T1000 (cell line): ENCODE data around the gene TAS1R2.
"Not testable (repeated sequence)": the region's sequence is repeated elsewhere in the genome, so short reads cannot be mapped to it uniquely, and the experiment has no call there.

Source experiments
- DNase-seq: peaks from one replicate; lab custom pipeline; 2025; ENCODE audit warnings: mixed read lengths; lab: John Stamatoyannopoulos, UW

The TAS1R2 gene

GRCh38 chr1:18883636-18884418, 24.4 kb upstream of the TAS1R2 start:
- DNase-seq, result peak; percentile 63

DNA sequence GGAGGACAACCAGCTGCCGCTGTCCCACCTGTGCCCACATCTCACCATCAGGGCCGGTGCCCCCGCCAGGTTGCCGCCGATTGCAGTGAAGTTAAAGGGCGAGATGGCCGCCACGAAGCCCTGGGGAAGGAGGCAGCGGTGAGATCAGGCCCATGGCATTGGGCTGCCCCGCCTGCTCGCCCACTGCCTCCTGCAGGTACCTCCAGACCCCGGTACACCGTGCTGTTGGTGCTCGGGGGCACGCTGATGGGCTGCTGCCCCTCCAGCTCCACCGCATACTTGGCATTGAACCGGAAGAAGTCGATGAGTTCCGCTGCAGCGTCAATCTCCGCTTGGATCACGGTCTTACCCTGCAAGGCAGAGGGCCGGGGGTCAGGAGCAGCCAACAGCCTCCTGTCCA, 23.6 kb upstream of the TAS1R2 start:
- no peak for DNase-seq

DNA sequence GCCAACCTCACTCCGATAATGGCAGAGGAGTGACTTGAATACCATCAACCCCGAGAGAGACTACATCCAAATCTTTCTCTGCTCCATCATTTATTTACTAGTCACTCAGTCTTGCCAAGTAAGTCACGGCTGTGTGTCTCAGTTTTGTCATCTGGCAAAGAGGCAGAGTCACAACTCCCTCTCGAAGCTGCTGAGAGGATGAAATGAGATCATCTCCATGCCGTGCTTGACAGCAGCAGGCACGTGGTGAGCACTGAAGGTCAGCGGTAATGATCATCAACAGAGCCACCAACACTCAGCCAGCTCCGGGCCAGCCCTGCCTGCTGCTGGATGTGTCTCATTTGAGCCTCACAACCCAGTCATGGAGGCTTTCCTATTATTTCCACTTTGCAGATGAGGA, 23.0 kb upstream of the TAS1R2 start:
- no peak for DNase-seq

- DNase-seq, result no peak
These were observed 22.4 kb upstream of the TAS1R2 start for GRCh38 chr1:18881642-18882431.

DNA sequence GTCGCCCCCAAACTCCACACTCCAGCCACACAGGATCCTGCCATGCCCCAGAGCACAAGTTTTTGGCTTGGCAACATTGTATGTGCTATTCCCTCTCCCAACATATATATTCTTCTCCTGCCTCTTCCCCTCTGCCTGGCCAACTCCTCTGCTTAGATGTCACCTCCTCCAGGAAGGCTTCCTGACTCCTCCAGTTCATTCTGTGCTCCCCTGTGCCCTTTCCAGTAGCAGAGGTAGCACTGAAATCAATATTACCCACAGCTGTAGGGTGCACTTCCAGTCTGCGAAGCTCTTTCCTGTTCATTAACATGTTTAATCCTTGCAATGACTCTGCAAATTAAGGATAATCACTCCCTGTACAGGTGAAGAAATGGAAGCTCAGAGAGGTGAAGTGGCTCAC, 21.7 kb upstream of the TAS1R2 start:
- no peak for DNase-seq

DNA sequence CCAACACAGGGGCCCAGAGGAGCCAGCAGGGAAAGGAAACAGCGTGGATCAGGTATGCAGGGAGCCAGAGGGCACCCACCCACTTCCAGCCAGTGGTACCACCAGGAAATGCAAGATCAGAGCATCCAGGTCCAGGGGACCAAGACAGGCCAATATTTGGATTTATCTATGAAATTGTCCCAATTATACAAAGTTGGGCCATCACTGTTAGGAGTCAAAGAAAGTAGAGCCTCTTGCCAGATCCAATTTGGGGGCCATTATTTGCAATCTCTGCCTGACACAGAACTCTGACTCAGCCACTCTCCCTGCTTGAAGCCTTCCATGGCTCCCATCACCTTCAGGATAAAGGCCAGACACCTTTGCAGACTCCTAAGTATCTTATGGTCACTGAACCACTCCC, 21.1 kb upstream of the TAS1R2 start:
- no peak for DNase-seq

- no peak for DNase-seq
These were observed 20.4 kb upstream of the TAS1R2 start for GRCh38 chr1:18879791-18880309.

DNA sequence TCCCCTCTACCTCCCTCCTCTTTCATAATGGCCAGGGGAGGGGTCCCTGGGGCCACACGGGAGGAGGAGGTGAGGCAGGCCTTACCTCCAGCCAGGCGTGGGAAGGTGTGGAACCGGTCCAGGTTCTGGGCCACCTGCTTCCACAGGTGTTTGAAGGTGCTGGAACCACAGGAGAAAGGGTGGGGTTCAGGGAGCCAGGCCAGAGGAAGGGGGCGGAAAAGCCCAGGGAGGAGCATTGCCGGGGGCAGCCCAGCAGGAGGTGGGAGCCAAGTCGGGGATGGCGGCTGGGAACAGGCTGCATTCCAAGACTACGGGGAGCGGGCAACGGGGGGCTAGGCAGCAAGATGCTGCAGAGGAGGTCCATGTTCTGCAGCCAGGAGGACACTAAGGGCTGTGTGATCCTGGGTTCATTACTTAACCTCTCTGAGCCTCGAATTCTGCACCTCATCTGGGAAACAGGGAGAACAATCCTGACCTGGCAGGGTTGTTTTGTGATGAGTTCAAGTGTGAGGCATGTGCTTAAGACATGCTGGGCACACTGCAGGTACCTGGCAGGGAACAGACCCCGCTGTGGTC, 19.8 kb upstream of the TAS1R2 start:
- DNase-seq, result no peak

GRCh38 chr1:18878538-18879214, 19.2 kb upstream of the TAS1R2 start:
- DNase-seq, result no peak

DNA sequence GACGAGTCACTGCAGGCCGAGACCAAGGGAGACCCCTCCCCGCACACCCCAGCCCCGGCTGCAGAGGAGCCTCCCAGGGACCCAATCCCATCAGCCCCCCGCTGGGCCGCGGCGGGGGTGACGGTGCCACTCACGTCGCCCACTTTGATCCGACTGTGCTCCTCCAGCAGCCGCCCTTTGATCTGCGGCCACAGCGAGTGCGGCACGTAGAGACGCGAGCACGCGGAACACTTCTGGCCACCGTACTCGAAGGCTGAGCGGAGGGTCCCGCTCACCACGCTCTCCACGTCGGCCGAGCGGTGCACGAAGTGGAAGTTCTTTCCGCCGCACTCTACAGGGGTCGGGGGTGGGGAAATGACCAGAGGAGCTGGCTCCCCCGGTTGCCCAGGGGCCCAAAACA, 17.8 kb upstream of the TAS1R2 start:
- no peak for DNase-seq

GRCh38 chr1:18876210-18876609, 16.8 kb upstream of the TAS1R2 start:
- DNase-seq, result no peak

GRCh38 chr1:18875796-18876128, 16.3 kb upstream of the TAS1R2 start:
- DNase-seq, result no peak

GRCh38 chr1:18875107-18875795, 15.8 kb upstream of the TAS1R2 start:
- DNase-seq, result peak; percentile 40

DNA sequence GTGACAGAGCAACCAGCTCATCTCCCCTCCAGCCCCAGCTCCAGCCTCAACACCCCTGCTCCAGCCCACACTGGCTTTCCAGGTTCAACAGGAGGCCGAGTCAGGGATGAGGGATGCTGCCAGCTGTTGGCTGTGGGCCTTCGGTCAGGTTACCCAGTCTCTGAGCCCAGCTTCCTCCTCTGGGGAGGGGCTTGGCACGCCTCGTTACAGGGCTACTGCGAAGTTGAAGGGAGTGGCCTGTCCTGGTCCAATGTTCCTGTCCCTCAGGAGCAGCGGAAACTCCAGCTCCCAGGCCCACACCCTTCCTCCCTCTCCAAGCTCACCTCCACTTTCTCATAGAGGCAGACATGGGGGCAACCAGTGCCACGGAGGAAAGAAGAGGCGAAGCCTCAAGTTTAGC, 15.1 kb upstream of the TAS1R2 start:
- no peak for DNase-seq

- no peak for DNase-seq
These were observed 14.6 kb upstream of the TAS1R2 start for GRCh38 chr1:18874036-18874435.

DNA sequence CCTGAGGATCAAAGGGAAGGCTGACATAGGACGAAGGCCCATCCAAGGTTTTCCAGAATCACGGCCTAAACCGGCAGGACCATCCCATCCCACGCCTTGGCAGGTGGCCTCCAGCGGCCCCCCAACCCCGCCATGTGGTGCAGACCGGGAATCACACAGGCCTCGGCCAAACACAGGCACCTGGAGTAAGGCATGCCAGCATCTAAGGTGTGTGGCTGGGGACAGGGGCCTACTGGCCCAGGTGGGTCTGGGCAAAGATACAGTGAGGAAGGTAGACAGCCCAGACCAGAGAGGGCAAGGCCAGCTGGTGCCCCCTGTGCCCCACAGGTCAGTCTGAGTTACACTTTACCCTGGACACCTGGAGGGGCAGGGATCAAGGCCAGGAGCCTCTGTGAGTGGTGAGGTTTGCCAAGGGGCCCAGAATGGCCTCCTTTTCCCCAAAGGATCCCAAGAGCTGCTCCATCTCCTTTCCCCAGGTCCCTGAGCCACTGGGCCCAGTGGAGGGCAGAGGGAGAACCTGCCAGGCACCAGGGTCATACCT, 12.7 kb upstream of the TAS1R2 start:
- DNase-seq, result no peak

DNA sequence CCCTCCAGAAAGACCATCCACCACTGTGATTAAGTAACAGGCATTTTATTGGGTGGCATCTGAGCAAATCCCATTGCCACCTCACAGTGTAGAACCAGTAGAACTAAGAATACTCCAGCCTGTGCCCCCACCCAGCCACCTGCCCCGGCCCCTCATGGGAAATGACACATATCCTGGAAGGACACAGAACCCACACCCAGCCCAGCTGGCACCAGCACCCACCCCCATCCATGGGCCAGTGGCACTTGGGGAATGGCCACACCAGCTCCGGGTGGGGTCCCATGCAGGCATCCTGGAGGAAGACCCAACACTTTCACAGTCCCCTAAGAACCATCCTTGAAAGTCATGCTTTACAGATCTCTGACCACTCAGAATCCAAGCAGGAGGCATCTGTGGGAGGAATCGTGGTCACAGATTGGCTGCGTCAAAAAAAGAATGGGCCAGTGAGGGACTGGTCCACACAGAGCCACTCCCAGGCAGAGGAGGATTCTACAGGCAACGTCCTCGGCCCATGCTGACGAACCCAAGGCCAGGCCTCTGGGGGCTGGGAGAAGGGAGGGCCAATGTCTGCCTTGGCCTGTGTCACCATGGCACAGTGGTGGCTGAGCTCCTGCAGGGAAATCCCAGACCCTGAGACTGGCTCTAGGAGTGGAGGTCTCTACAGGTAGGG, 12.1 kb upstream of the TAS1R2 start:
- no peak for DNase-seq

DNA sequence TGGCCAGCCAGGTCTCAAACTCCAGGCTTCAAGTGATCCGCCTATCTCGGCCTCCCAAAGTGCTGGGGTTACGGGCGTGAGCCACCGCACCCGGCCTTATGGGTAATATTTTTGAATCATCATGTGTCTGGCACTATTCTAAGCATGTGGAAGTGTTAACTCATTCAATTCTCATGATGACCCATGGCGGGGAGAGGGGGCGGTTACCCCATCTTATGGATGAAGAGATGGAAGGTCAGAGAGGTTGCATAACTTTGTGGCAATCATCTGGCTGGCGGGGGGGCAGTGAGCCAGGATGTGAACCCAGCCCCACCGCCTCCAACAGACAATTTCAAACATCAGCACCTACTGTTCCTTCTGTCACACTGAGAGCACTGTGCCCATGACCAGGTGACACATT, 11.5 kb upstream of the TAS1R2 start:
- DNase-seq, result no peak

- DNase-seq, result not testable (repeated sequence)
These were observed 11.1 kb upstream of the TAS1R2 start for GRCh38 chr1:18870595-18870865.

GRCh38 chr1:18869847-18870594, 10.6 kb upstream of the TAS1R2 start:
- DNase-seq, result no peak
